ENCODE data around the gene TBC1D22A. TPM values are rescaled to one million over a fixed set of nuclear protein-coding genes. Genes with fewer than 3 reads are reported as not detected.

TBC1D22A gene
- polyA plus RNA-seq, 1 of the 3 experiments (the other 2 are of a cell fraction), result 16.5 TPM

- Histone ChIP-seq H3K4me3 (ENCODE audit: low read depth in 2 of 2, low read length in 1 of 2) (no peak overlapping the region), H3F3A (replicated peaks; ENCODE audit: insufficient read depth) (no peaks in the 10 kb centered on the region), H3K4me1 (ENCODE audit: control insufficient read depth in 1 of 2, insufficient read depth in 2 of 2, low read depth in 1 of 2, low read length in 1 of 2) (peaks cover 7 to 21% of the 10 kb centered on the region in 2 experiments; a peak in 3 of 4 replicates), H3K4me2 (no peak overlapping the region), H3K36me3 (replicated peaks in 1 of 2; ENCODE audit: control insufficient read depth in 1 of 2, insufficient read depth in 2 of 2, low read length in 1 of 2) (no peaks in the 10 kb centered on the region), H3K9ac (no peak overlapping the region), H3K79me2 (ENCODE audit: insufficient read depth) (no peaks in the 10 kb centered on the region), H4K20me1 (ENCODE audit: insufficient read depth) (no peaks in the 10 kb centered on the region), H2AFZ (ENCODE audit: low read depth) (no peak overlapping the region), H3K9me3 (no peaks in the 10 kb centered on the region), H3K27ac (ENCODE audit: low read depth in 2 of 2, low read length in 1 of 2) (no peak overlapping the region), H3K9me2 (no peaks in the 10 kb centered on the region), H3K27me3 (ENCODE audit: insufficient read depth) (no peaks in the 10 kb centered on the region)
- POLR2A ChIA-PET, result no interaction called here
- CTCF ChIA-PET, result interaction anchor here (0.7 to 1.0 kb wide), 2 partner anchors 260 to 666 kb away, joined by 3 read pairs; no protein-coding TSS in a partner anchor
- WGBS (ENCODE audit: low lambda C conversion rate), result 39% methylated on average over 6 of the region's 6 CpGs
- DNase-seq, result no peak
- TF ChIP-seq TAF1 (IDR thresholded peaks at IDR 0.05; ENCODE audit: borderline replicate concordance, low read depth, low read length), result no peak
- TF ChIP-seq FOXJ3 (CRISPR knock-in tag; IDR thresholded peaks at IDR 0.05), result no peak
- TF ChIP-seq, protein P1, sequence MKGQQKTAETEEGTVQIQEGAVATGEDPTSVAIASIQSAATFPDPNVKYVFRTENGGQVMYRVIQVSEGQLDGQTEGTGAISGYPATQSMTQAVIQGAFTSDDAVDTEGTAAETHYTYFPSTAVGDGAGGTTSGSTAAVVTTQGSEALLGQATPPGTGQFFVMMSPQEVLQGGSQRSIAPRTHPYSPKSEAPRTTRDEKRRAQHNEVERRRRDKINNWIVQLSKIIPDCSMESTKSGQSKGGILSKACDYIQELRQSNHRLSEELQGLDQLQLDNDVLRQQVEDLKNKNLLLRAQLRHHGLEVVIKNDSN (IDR thresholded peaks at IDR 0.05; ENCODE audit: borderline replicate concordance, low read depth), result no peak
- TF ChIP-seq EP300 (IDR thresholded peaks at IDR 0.05; ENCODE audit: borderline replicate concordance in 1 of 2, low read depth in 1 of 2, low read length in 1 of 2), result no peak
- TF ChIP-seq USF2 (IDR thresholded peaks at IDR 0.05; ENCODE audit: borderline replicate concordance, low read depth, low read length), result no peak
- TF ChIP-seq, protein P2, sequence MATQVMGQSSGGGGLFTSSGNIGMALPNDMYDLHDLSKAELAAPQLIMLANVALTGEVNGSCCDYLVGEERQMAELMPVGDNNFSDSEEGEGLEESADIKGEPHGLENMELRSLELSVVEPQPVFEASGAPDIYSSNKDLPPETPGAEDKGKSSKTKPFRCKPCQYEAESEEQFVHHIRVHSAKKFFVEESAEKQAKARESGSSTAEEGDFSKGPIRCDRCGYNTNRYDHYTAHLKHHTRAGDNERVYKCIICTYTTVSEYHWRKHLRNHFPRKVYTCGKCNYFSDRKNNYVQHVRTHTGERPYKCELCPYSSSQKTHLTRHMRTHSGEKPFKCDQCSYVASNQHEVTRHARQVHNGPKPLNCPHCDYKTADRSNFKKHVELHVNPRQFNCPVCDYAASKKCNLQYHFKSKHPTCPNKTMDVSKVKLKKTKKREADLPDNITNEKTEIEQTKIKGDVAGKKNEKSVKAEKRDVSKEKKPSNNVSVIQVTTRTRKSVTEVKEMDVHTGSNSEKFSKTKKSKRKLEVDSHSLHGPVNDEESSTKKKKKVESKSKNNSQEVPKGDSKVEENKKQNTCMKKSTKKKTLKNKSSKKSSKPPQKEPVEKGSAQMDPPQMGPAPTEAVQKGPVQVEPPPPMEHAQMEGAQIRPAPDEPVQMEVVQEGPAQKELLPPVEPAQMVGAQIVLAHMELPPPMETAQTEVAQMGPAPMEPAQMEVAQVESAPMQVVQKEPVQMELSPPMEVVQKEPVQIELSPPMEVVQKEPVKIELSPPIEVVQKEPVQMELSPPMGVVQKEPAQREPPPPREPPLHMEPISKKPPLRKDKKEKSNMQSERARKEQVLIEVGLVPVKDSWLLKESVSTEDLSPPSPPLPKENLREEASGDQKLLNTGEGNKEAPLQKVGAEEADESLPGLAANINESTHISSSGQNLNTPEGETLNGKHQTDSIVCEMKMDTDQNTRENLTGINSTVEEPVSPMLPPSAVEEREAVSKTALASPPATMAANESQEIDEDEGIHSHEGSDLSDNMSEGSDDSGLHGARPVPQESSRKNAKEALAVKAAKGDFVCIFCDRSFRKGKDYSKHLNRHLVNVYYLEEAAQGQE (IDR thresholded peaks at IDR 0.05; ENCODE audit: low read depth, low read length), result no peak
- no peak for TF ChIP-seq CTCF (IDR thresholded peaks at IDR 0.05)
- TF ChIP-seq FOXM1 (IDR thresholded peaks at IDR 0.05; ENCODE audit: low read depth), result no peak
- TF ChIP-seq TEAD4 (IDR thresholded peaks at IDR 0.05; ENCODE audit: borderline replicate concordance, insufficient read depth), result no peak
- no peak for TF ChIP-seq NRF1 (IDR thresholded peaks at IDR 0.05; ENCODE audit: low read depth, low read length)
- TF ChIP-seq FOSL2 (IDR thresholded peaks at IDR 0.05; ENCODE audit: borderline replicate concordance, low read depth), result no peak
- no peak for TF ChIP-seq EZH2phosphoT487 (IDR thresholded peaks at IDR 0.05; ENCODE audit: borderline replicate concordance, low read depth)
- no peak for TF ChIP-seq MAX (IDR thresholded peaks at IDR 0.05; ENCODE audit: low read depth)
- TF ChIP-seq IRF3 (IDR thresholded peaks at IDR 0.05; ENCODE audit: low read depth, low read length), result no peak
- no peak for TF ChIP-seq RAD21 (IDR thresholded peaks at IDR 0.05; ENCODE audit: low read length)
- TF ChIP-seq GATA2 (CRISPR knock-in tag; IDR thresholded peaks at IDR 0.05), result no peak
- no peak for TF ChIP-seq TCF12 (IDR thresholded peaks at IDR 0.05)
- no peak for TF ChIP-seq RFX5 (IDR thresholded peaks at IDR 0.05; ENCODE audit: low read length)
- no peak for TF ChIP-seq ELF1 (IDR thresholded peaks at IDR 0.05)
- no peak for TF ChIP-seq POLR2AphosphoS5 (IDR thresholded peaks at IDR 0.05; ENCODE audit: low read depth, low read length)
Measured at GRCh38 chr22:47152938-47153337, 390.5 kb downstream of the TBC1D22A start.
